ENCODE results near the gene CD80. TPM values are rescaled to one million over a fixed set of nuclear protein-coding genes. Genes with fewer than 3 reads are reported as not detected.

CD80 gene
- total and polyA plus RNA-seq, 9 of the 15 experiments (the other 6 are each of a cell fraction or from before 2014, with no cell fraction given) = 3.0 to 8.2 (median 5.7) TPM

DNA sequence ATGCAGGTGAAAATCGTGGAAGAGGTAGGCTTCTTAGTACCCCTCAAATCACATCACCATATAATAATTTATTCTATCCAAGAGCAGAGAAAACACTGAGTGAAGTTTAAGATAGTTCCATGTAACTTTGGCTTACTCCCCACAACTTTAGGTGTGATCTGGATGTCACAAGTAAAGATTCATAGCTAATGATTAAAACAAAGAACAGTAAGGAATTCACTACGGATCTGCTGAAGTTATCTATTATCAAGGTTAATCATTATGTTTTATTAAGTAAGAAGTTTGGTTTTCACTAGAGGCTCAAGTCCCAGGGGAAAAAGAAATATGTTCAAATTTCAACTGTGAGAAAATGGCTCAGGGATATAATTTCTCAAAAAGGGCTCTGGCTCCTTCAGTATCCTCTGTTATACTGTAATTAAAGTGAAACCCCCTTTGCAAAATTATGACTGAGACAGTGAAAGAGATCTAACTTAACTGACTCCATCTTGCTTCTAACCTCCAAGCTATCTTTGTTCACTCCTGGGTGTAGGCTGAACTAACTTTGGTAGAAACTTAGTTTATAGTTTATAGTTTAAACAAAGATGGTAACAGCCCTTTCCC is 17.1 kb downstream of the CD80 start:
- DNase-seq (ENCODE audit: extremely low read depth in 1 of 4, low spot score in 3 of 4) (no peak), FAIRE-seq (no peak), ATAC-seq (no peak)
- Histone ChIP-seq H3K4me2 (ENCODE audit: insufficient read depth, low read length) (no peak overlapping the region), H2AFZ (ENCODE audit: low read depth, low read length) (no peak overlapping the region), H3K9me3 (replicated peaks; ENCODE audit: control insufficient read depth, insufficient read depth, low read depth, low read length) (no peaks in the 10 kb centered on the region), H3K27ac (ENCODE audit: extremely low read depth, low read depth, low read length) (no peak overlapping the region), H4K20me1 (replicated peaks; ENCODE audit: control insufficient read depth, insufficient read depth, low read length) (no peaks in the 10 kb centered on the region), H3K79me2 (ENCODE audit: control insufficient read depth, insufficient read depth, low read length) (no peaks in the 10 kb centered on the region), H3K4me3 (no peak overlapping the region), H3K9ac (ENCODE audit: insufficient read depth in 1 of 2, low read depth in 2 of 2, low read length in 2 of 2) (no peak overlapping the region), H3K4me1 (replicated peaks in 1 of 2; ENCODE audit: control insufficient read depth in 2 of 2, insufficient read depth in 2 of 2, low read length in 2 of 2) (no peaks in the 10 kb centered on the region), H3K36me3 (ENCODE audit: control insufficient read depth, insufficient read depth, low read length) (no peaks in the 10 kb centered on the region), H3K27me3 (ENCODE audit: control insufficient read depth in 2 of 2, insufficient read depth in 2 of 2, low read length in 2 of 2) (no peaks in the 10 kb centered on the region), H3K9me1 (ENCODE audit: control insufficient read depth, insufficient read depth, low read length) (no peaks in the 10 kb centered on the region)
- POLR2A ChIA-PET = interaction anchor here (0.6 kb wide), 1 partner anchor 183 kb away, joined by 3 read pairs; no protein-coding TSS in a partner anchor
- intact Hi-C loops (cut with micrococcal nuclease) (no loop called here), in situ Hi-C loops (cut with MboI) (no loop called here)
- 39% methylated on average over 2 of the region's 2 CpGs for WGBS (ENCODE audit: insufficient coverage, low coverage, missing lambda C conversion rate)
- BruUV-seq (replicated peaks) = no TSS peak
- CTCF ChIA-PET (ENCODE audit: low intra/inter-chr PET ratio) = no interaction called here
- TF ChIP-seq, protein P1, sequence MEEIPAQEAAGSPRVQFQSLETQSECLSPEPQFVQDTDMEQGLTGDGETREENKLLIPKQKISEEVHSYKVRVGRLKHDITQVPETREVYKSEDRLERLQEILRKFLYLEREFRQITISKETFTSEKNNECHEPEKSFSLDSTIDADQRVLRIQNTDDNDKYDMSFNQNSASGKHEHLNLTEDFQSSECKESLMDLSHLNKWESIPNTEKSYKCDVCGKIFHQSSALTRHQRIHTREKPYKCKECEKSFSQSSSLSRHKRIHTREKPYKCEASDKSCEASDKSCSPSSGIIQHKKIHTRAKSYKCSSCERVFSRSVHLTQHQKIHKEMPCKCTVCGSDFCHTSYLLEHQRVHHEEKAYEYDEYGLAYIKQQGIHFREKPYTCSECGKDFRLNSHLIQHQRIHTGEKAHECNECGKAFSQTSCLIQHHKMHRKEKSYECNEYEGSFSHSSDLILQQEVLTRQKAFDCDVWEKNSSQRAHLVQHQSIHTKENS (CRISPR knock-in tag; IDR thresholded peaks at IDR 0.05) = no peak
- no peak for TF ChIP-seq FOS (IDR thresholded peaks at IDR 0.05; ENCODE audit: extremely low read depth, insufficient read length)
- no peak for TF ChIP-seq NCOA2 (IDR thresholded peaks at IDR 0.05; ENCODE audit: partially characterized antibody in 2 of 2)
- TF ChIP-seq, protein P2, sequence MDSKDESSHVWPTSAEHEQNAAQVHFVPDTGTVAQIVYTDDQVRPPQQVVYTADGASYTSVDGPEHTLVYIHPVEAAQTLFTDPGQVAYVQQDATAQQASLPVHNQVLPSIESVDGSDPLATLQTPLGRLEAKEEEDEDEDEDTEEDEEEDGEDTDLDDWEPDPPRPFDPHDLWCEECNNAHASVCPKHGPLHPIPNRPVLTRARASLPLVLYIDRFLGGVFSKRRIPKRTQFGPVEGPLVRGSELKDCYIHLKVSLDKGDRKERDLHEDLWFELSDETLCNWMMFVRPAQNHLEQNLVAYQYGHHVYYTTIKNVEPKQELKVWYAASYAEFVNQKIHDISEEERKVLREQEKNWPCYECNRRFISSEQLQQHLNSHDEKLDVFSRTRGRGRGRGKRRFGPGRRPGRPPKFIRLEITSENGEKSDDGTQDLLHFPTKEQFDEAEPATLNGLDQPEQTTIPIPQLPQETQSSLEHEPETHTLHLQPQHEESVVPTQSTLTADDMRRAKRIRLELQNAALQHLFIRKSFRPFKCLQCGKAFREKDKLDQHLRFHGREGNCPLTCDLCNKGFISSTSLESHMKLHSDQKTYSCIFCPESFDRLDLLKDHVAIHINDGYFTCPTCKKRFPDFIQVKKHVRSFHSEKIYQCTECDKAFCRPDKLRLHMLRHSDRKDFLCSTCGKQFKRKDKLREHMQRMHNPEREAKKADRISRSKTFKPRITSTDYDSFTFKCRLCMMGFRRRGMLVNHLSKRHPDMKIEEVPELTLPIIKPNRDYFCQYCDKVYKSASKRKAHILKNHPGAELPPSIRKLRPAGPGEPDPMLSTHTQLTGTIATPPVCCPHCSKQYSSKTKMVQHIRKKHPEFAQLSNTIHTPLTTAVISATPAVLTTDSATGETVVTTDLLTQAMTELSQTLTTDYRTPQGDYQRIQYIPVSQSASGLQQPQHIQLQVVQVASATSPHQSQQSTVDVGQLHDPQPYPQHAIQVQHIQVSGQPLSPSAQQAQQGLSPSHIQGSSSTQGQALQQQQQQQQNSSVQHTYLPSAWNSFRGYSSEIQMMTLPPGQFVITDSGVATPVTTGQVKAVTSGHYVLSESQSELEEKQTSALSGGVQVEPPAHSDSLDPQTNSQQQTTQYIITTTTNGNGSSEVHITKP (IDR thresholded peaks at IDR 0.05; ENCODE audit: partially characterized antibody) = no peak
- TF ChIP-seq FIP1L1 (IDR thresholded peaks at IDR 0.05; ENCODE audit: low read depth, low read length, poor library complexity, severe bottlenecking) = no peak
- no peak for TF ChIP-seq ZNF551 (CRISPR knock-in tag; IDR thresholded peaks at IDR 0.05)
- TF ChIP-seq HMBOX1 (IDR thresholded peaks at IDR 0.05) = no peak
- TF ChIP-seq THRAP3 (IDR thresholded peaks at IDR 0.05; ENCODE audit: borderline replicate concordance) = no peak
- TF ChIP-seq, protein P3, sequence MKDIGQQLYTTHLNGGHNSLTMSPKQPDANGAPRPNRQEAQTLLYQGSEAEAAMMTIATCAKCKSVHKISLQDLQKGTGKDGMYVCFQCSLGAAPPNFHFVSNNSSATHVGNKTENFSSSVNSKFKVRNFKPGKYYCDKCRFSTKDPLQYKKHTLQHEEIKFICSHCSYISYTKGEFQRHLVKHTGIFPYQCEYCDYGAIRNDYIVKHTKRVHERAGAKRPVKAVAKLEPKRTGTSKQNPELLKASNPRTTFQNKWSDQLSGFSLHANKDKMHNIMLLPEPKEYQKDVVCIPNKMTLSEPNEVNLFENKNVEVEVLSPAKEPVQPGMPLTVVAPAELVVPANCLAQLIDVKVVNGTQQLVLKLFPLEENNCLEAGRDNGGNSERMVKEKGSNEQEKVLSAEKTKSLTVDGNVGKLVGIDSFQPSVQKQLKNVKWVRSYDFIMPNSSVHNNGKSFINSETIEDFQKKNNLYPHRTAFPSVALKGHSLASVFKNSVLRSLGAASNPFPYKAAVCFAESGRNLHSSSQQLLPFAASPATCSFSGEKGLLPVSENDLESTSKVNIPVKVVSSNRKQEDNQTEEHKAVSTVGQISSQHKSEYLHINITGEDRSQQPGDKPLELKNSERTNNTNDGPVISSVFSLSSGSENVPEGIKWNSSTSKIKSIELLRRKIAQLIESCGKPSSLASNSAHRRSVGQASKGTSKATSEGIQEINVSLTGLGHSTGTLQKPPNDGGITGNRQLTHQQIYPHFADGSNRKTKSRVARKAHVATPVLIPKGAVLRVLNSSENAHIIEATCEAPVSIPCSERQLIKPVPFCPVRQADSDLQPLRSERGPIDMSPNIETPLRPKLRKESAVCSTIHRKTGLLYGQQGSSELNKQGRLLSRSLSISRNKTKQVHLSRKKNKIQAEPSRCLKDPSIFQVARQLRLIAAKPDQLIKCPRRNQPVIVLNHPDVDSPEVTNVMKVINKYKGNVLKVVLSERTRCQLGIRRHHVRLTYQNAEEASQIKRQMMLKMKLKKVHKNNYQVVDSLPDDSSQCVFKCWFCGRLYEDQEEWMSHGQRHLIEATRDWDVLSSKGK (CRISPR knock-in tag; IDR thresholded peaks at IDR 0.05) = no peak
- no peak for TF ChIP-seq FOXP1 (CRISPR knock-in tag; IDR thresholded peaks at IDR 0.05)
- no peak for TF ChIP-seq ZNF253 (CRISPR knock-in tag; conservative IDR thresholded peaks at IDR 0.05)
- no peak for TF ChIP-seq ZNF589 (CRISPR knock-in tag; IDR thresholded peaks at IDR 0.05; ENCODE audit: low read depth)

Data from K562 (cell line).